ENCODE data around the gene PXN.
A peak's percentile ranks its signal among the peaks of the same experiment; 100 is the strongest.

PXN gene

GRCh38 chr12:120292661-120293531 lies 27.4 kb upstream of the PXN start, which contains the start of gene RNU4-1 (continued):
- TF ChIP-seq ZNF768 (tag by site-specific recombination; IDR thresholded peaks at IDR 0.05) (0 out of 2 replicates have a peak, but pooled peaks have one; percentile 10), ZNF561 (tag by site-specific recombination; IDR thresholded peaks at IDR 0.05; ENCODE audit: borderline replicate concordance) (peak; percentile 46; the same call in 1 of the 2 replicates), ZNF311 (tag by site-specific recombination; IDR thresholded peaks at IDR 0.05; ENCODE audit: borderline replicate concordance) (no peak), HIC1 (tag by site-specific recombination; IDR thresholded peaks at IDR 0.05) (no peak)

- CTCF ChIA-PET: interaction anchor here (0.7 to 5.5 kb wide), 3 partner anchors 10 to 137 kb away, joined by 4 to 67 read pairs (median 32); partner anchors contain the start of gene SIRT4
- H3K4me1 ChIP-seq (ENCODE audit: control insufficient read depth, insufficient read depth, low read length): no peaks in the 10 kb centered on the region
- POLR2A ChIA-PET: interaction anchor here (0.8 to 5.2 kb wide), 21 partner anchors 10 to 303 kb away, joined by 3 to 194 read pairs (median 11); partner anchors contain the start of genes BICDL1, PLA2G1B, PXN and RAB35
- H3K36me3 ChIP-seq (ENCODE audit: control insufficient read depth in 2 of 2, insufficient read depth in 1 of 2, low read length in 2 of 2): no peaks in the 10 kb centered on the region
- no peaks in the 10 kb centered on the region for H3K9me3 ChIP-seq (ENCODE audit: control insufficient read depth, insufficient read depth, low read depth, low read length)
- peak overlapping the region; percentile 100 for H3K27ac ChIP-seq (ENCODE audit: extremely low read depth, low read depth, low read length)
- H3K4me3 ChIP-seq (ENCODE audit: low read depth, low read length): peak overlapping the region; percentile 63
- no peak for TF ChIP-seq SP7 (tag by site-specific recombination; IDR thresholded peaks at IDR 0.05)
- 0 out of 2 replicates have a peak, but pooled peaks have one; percentile 89 for TF ChIP-seq BCL11A (tag by site-specific recombination; IDR thresholded peaks at IDR 0.05; ENCODE audit: low read depth)
- no peak for TF ChIP-seq ZNF366 (tag by site-specific recombination; conservative IDR thresholded peaks at IDR 0.05)
- TF ChIP-seq ZNF26 (tag by site-specific recombination; IDR thresholded peaks at IDR 0.05): no peak
- no peak for TF ChIP-seq FEZF1 (tag by site-specific recombination; IDR thresholded peaks at IDR 0.05)
- no peak for TF ChIP-seq ZNF629 (tag by site-specific recombination; IDR thresholded peaks at IDR 0.05)
- TF ChIP-seq INSM2 (tag by site-specific recombination; IDR thresholded peaks at IDR 0.05): no peak
- TF ChIP-seq ZXDB (tag by site-specific recombination; IDR thresholded peaks at IDR 0.05): no peak
- TF ChIP-seq ZNF169 (tag by site-specific recombination; IDR thresholded peaks at IDR 0.05): 0 out of 2 replicates have a peak, but pooled peaks have one; percentile 8
- TF ChIP-seq SP3 (tag by site-specific recombination; IDR thresholded peaks at IDR 0.05): no peak
- TF ChIP-seq REPIN1 (tag by site-specific recombination; IDR thresholded peaks at IDR 0.05; ENCODE audit: low read depth): no peak
- no peak for TF ChIP-seq AEBP2 (tag by site-specific recombination; IDR thresholded peaks at IDR 0.05; ENCODE audit: borderline replicate concordance)
- TF ChIP-seq ZNF596 (tag by site-specific recombination; IDR thresholded peaks at IDR 0.05): no peak
- no peak for TF ChIP-seq ZNF555 (tag by site-specific recombination; conservative IDR thresholded peaks at IDR 0.05)
- no peak for TF ChIP-seq TSHZ1 (tag by site-specific recombination; IDR thresholded peaks at IDR 0.05; ENCODE audit: borderline replicate concordance)
- no peak for TF ChIP-seq ZNF148 (tag by site-specific recombination; IDR thresholded peaks at IDR 0.05; ENCODE audit: borderline replicate concordance)
Observed at GRCh38 chr12:120292411-120292660, 26.8 kb upstream of the PXN start.

Measured in HEK293 (cell line).